ENCODE data around the gene RAB8B.

GRCh38 chr15:63157118-63157843 lies 32.1 kb upstream of the RAB8B start, which contains the start of gene RPS27L:
- TF ChIP-seq, protein P1, sequence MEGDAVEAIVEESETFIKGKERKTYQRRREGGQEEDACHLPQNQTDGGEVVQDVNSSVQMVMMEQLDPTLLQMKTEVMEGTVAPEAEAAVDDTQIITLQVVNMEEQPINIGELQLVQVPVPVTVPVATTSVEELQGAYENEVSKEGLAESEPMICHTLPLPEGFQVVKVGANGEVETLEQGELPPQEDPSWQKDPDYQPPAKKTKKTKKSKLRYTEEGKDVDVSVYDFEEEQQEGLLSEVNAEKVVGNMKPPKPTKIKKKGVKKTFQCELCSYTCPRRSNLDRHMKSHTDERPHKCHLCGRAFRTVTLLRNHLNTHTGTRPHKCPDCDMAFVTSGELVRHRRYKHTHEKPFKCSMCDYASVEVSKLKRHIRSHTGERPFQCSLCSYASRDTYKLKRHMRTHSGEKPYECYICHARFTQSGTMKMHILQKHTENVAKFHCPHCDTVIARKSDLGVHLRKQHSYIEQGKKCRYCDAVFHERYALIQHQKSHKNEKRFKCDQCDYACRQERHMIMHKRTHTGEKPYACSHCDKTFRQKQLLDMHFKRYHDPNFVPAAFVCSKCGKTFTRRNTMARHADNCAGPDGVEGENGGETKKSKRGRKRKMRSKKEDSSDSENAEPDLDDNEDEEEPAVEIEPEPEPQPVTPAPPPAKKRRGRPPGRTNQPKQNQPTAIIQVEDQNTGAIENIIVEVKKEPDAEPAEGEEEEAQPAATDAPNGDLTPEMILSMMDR (IDR thresholded peaks at IDR 0.05): no peak
- TF ChIP-seq POLR2A (IDR thresholded peaks at IDR 0.05): peak in 1 of 2 donors; percentile 68

Data from lower leg skin (tissue), 3 donors.